Osteoblast (primary cell): ENCODE results near the gene DHX35. TPM values are rescaled to one million over a fixed set of nuclear protein-coding genes. Genes with fewer than 3 reads are reported as not detected.

ENCODE experiments used
- DNase-seq: peaks from one replicate; pipeline ENCODE4 v3.0.0; 2011; ENCODE audit warnings: low spot score, mixed read lengths; ENCODE audit not compliant: insufficient read length; ENCODE audit errors: missing footprints
- H2AFZ ChIP-seq: 2 replicates; pipeline ENCODE4 v1.6.0; 2011; ENCODE audit warnings: mild to moderate bottlenecking, low read length
- H3K27ac ChIP-seq: 2 replicates; pipeline ENCODE4 v1.5.1; 2011; ENCODE audit warnings: mild to moderate bottlenecking, low read depth, low read length, moderate library complexity
- H3K27me3 ChIP-seq: 2 replicates; pipeline ENCODE4 v1.6.0; 2012; ENCODE audit warnings: mild to moderate bottlenecking, control low read depth, inconsistent platforms, low read length, moderate library complexity; ENCODE audit not compliant: insufficient read depth
- H3K36me3 ChIP-seq: 2 replicates; pipeline ENCODE4 v1.5.1; 2011; ENCODE audit warnings: mild to moderate bottlenecking, low read length, control low read depth, moderate library complexity; ENCODE audit not compliant: insufficient read depth
- H3K4me1 ChIP-seq: 2 replicates; pipeline ENCODE4 v1.5.1; 2011; ENCODE audit warnings: mild to moderate bottlenecking, low read length, control low read depth, moderate library complexity; ENCODE audit not compliant: insufficient read depth
- H3K4me2 ChIP-seq: 2 replicates; pipeline ENCODE4 v1.6.0; 2011; ENCODE audit warnings: mild to moderate bottlenecking, low read length; ENCODE audit not compliant: insufficient read depth
- H3K4me3 ChIP-seq: fragments of 200-600 bp; sonication (generic); 3 replicates; pipeline ENCODE4 v1.5.1; 2012; ENCODE audit warnings: mild to moderate bottlenecking, low read length, inconsistent platforms; ENCODE audit not compliant: insufficient read depth
- H3K79me2 ChIP-seq: 2 replicates; pipeline ENCODE4 v1.6.0; 2012; ENCODE audit warnings: mild to moderate bottlenecking, low read length, control low read depth, inconsistent platforms; ENCODE audit not compliant: insufficient read depth
- H3K9me3 ChIP-seq: 2 replicates; pipeline ENCODE4 v1.5.1; 2011; ENCODE audit warnings: low read depth, low read length, control low read depth
- H4K20me1 ChIP-seq: 2 replicates; pipeline ENCODE4 v1.6.0; 2012; ENCODE audit warnings: mild to moderate bottlenecking, low read length, control low read depth; ENCODE audit not compliant: insufficient read depth
- total RNA-seq: library from RNA; depleted of rRNA; stranded (reverse); fragments of >200 nt; gene quantifications from 2 replicates; pipeline ENCODE4 v1.2.3, GENCODE V29; 2012
- TF ChIP-seq, protein P1 (sequence below): IDR thresholded peaks from 2 replicates; pipeline ENCODE4 v1.5.1; 2011; ENCODE audit warnings: mild to moderate bottlenecking, low read depth, low read length, moderate library complexity; ENCODE audit errors: extremely low read depth

DHX35 gene
- total RNA-seq, 1 donor, result 10.5 TPM

DNA sequence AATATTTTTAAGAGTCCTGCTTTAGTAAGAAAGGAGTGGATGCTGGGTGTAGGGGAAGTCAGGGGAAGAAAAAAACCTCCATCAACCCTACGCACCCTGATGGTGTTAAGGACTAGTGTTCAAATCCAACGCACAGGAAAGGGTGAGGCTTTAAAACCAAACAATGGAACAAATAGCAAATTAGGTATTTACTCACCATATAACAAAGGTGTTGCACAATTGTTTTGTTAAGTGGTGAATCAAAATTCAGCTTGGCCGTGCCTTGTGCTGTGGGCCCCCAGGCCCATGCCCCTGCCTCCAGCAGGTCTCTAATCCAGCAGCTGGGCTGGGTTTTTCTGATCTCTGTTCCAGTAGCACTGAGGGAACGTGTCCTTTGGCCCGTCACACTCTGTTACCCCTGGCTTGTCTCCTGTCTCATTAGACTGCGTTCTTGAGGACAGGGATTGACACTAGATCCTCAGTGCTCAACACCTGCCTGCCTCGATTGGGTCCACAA is 24.1 kb upstream of the DHX35 start:
- H3K4me2 ChIP-seq, result no peak overlapping the region
- H3K79me2 ChIP-seq, result peaks cover 91% of the 10 kb centered on the region
- H4K20me1 ChIP-seq, result peaks cover 3% of the 10 kb centered on the region
- no peak overlapping the region for H2AFZ ChIP-seq
- DNase-seq, result no peak
- H3K4me1 ChIP-seq, result peaks cover 11% of the 10 kb centered on the region
- H3K36me3 ChIP-seq, result peaks cover 19% of the 10 kb centered on the region
- no peak overlapping the region for H3K4me3 ChIP-seq
- H3K27ac ChIP-seq, result no peak overlapping the region
- TF ChIP-seq, protein P1, sequence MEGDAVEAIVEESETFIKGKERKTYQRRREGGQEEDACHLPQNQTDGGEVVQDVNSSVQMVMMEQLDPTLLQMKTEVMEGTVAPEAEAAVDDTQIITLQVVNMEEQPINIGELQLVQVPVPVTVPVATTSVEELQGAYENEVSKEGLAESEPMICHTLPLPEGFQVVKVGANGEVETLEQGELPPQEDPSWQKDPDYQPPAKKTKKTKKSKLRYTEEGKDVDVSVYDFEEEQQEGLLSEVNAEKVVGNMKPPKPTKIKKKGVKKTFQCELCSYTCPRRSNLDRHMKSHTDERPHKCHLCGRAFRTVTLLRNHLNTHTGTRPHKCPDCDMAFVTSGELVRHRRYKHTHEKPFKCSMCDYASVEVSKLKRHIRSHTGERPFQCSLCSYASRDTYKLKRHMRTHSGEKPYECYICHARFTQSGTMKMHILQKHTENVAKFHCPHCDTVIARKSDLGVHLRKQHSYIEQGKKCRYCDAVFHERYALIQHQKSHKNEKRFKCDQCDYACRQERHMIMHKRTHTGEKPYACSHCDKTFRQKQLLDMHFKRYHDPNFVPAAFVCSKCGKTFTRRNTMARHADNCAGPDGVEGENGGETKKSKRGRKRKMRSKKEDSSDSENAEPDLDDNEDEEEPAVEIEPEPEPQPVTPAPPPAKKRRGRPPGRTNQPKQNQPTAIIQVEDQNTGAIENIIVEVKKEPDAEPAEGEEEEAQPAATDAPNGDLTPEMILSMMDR, result no peak
- no peaks in the 10 kb centered on the region for H3K9me3 ChIP-seq
- H3K27me3 ChIP-seq, result no peaks in the 10 kb centered on the region

DNA sequence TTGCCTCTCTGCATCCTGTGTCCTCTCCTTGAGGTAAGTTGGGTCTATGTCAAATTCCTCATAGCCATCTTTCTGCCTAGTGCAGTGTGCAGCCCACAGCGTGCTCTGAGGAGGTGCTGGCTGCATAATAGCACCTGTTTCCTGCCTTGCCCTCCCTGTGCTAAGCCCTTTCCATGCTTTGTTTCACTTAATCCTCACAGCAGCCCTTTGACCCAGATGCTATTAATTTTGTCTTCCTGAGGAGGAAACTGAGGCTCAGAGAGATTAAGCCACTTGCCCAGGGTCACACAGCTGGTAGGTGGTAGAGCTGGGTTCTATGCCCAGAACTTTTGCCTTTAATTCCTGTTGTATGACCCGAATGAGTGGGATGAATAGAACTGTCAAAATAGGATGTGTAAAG is 22.5 kb upstream of the DHX35 start:
- H3K36me3 ChIP-seq, result peaks cover 28% of the 10 kb centered on the region
- DNase-seq, result no peak
- H3K4me1 ChIP-seq, result peaks cover 8% of the 10 kb centered on the region
- TF ChIP-seq, protein P1, result no peak
- H4K20me1 ChIP-seq, result peaks cover 3% of the 10 kb centered on the region
- peaks cover 83% of the 10 kb centered on the region for H3K79me2 ChIP-seq
- no peak overlapping the region for H3K4me2 ChIP-seq
- no peak overlapping the region for H3K27ac ChIP-seq
- H3K9me3 ChIP-seq, result no peaks in the 10 kb centered on the region
- H2AFZ ChIP-seq, result no peak overlapping the region
- no peak overlapping the region for H3K4me3 ChIP-seq
- H3K27me3 ChIP-seq, result no peaks in the 10 kb centered on the region

DNA sequence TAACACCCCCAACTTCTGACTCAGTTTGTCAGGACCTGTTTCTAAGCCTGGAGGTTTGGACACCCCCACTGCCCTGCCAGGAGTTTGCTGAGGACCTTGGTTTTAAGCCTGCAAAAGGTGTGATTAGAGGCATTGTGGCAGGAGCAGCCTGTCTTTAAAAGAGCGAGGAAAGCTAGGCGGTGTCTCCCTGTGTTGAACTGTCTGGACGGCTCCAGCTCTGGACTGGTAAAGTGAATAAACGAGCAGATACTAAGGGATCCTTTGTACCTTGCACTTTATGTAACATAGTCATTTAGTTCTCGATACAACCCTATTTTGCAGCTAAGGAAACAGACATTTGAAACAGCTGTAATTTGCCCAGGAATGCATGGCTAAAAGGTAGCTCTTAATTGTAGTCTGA is 21.5 kb upstream of the DHX35 start:
- peaks cover 28% of the 10 kb centered on the region for H3K36me3 ChIP-seq
- H3K27ac ChIP-seq, result no peak overlapping the region
- no peaks in the 10 kb centered on the region for H3K9me3 ChIP-seq
- no peaks in the 10 kb centered on the region for H3K27me3 ChIP-seq
- TF ChIP-seq, protein P1, result no peak
- H2AFZ ChIP-seq, result peak overlapping the region; percentile 91
- no peak for DNase-seq
- H3K4me2 ChIP-seq, result no peak overlapping the region
- H3K4me3 ChIP-seq, result no peak overlapping the region
- H3K4me1 ChIP-seq, result peaks cover 5% of the 10 kb centered on the region
- peaks cover 77% of the 10 kb centered on the region for H3K79me2 ChIP-seq
- peaks cover 3% of the 10 kb centered on the region for H4K20me1 ChIP-seq

DNA sequence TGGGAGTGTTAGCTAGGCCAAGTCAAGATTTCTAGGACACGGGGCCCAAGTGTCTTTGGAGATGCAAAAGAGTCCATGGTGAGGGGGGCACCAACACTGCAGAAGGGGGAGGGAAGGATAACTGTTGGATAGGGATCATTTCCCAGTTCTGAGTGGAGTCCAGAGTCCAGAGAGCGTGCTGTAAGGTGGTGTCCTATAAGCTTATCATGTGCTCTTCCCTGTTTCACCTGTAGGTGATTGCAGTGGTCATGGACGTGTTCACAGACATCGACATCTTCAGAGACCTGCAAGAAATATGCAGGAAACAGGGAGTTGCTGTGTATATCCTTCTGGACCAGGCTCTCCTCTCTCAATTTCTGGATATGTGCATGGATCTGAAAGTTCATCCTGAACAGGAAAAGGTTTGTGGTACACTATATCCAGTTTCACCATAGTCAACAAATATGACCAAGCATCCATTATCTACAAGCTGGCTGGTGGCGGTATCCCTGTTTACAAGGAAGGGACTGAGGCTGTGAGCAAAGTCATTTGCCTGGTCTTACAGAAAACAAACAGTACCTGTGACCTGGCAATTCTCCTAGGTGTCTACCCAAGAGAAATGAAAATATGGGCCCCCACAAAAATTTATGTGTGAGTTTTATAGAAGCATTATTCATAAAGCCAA is 20.3 kb upstream of the DHX35 start:
- no peak overlapping the region for H3K4me3 ChIP-seq
- H4K20me1 ChIP-seq, result peaks cover 3% of the 10 kb centered on the region
- H3K4me2 ChIP-seq, result no peak overlapping the region
- peaks cover 67% of the 10 kb centered on the region for H3K79me2 ChIP-seq
- H3K9me3 ChIP-seq, result no peaks in the 10 kb centered on the region
- H3K4me1 ChIP-seq, result no peaks in the 10 kb centered on the region
- TF ChIP-seq, protein P1, result no peak
- no peak for DNase-seq
- peaks cover 30% of the 10 kb centered on the region for H3K36me3 ChIP-seq
- H3K27me3 ChIP-seq, result no peaks in the 10 kb centered on the region
- H3K27ac ChIP-seq, result no peak overlapping the region
- H2AFZ ChIP-seq, result peak overlapping the region; percentile 91
